Coronary artery (tissue), 2 donors: ENCODE results near the gene BAHD1.

ENCODE experiments used
- DNase-seq: peaks from one replicate; pipeline ENCODE4 v3.0.0-alpha.2; 2017; ENCODE audit warnings: low spot score
- H3K27ac ChIP-seq, 2 donors: fragments of 200-600 bp; sonication (generic); one replicate each; pipeline ENCODE4 v1.5.1; 2016 to 2019
- H3K4me3 ChIP-seq: fragments of 200-600 bp; sonication (generic); 2 replicates; pipeline ENCODE4 v1.5.1; 2016; ENCODE audit warnings: mild to moderate bottlenecking, moderate library complexity
- TF ChIP-seq, protein P1 (sequence below): fragments of 200-600 bp; sonication (generic); IDR thresholded peaks from one replicate; pipeline ENCODE4 v1.5.1; 2019; ENCODE audit warnings: antibody characterized with exemption

Gene BAHD1

DNA sequence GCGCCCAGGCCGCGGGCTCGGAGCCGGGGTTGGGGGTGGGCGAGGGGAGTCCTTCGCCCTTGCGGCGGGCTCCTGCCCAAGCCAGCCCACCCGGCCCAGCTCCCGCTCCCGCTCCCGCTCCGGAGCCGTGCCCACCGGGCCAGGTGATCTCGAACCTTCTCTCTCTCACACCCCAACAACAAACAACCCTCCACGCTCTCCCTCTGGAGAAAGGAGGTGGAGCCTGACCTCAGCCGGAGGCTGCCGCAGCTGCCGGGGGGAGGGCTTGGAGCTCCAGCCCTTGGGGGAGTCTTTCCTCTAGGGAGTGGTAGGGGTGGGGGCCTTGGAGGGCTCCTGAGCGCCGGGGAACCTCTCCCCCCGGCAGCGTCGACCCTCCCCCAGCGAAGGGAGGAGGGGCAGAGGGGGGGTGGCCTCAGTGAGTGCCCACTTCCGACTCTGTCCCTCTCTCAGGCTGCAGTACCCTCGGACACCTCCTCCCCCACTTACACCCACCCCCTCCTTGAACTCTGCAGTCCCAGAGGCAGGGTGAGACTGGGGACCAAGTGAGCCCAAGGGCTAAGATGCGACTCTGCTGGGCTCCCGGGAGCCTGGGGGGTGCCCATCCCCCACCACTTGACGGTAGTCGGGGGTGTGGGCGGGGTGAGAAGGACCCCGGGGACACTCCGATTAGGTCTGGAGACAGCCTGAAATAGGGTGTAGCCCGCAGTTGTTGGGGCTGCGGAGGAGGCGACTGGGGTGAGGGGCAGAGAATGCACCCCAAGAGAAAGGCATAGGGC lies 4.4 kb upstream of the BAHD1 start:
- H3K4me3 ChIP-seq, result peak overlapping the region; percentile 71
- TF ChIP-seq, protein P1, sequence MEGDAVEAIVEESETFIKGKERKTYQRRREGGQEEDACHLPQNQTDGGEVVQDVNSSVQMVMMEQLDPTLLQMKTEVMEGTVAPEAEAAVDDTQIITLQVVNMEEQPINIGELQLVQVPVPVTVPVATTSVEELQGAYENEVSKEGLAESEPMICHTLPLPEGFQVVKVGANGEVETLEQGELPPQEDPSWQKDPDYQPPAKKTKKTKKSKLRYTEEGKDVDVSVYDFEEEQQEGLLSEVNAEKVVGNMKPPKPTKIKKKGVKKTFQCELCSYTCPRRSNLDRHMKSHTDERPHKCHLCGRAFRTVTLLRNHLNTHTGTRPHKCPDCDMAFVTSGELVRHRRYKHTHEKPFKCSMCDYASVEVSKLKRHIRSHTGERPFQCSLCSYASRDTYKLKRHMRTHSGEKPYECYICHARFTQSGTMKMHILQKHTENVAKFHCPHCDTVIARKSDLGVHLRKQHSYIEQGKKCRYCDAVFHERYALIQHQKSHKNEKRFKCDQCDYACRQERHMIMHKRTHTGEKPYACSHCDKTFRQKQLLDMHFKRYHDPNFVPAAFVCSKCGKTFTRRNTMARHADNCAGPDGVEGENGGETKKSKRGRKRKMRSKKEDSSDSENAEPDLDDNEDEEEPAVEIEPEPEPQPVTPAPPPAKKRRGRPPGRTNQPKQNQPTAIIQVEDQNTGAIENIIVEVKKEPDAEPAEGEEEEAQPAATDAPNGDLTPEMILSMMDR, result no peak
- no peak for DNase-seq
- H3K27ac ChIP-seq, result no peak overlapping the region

DNA sequence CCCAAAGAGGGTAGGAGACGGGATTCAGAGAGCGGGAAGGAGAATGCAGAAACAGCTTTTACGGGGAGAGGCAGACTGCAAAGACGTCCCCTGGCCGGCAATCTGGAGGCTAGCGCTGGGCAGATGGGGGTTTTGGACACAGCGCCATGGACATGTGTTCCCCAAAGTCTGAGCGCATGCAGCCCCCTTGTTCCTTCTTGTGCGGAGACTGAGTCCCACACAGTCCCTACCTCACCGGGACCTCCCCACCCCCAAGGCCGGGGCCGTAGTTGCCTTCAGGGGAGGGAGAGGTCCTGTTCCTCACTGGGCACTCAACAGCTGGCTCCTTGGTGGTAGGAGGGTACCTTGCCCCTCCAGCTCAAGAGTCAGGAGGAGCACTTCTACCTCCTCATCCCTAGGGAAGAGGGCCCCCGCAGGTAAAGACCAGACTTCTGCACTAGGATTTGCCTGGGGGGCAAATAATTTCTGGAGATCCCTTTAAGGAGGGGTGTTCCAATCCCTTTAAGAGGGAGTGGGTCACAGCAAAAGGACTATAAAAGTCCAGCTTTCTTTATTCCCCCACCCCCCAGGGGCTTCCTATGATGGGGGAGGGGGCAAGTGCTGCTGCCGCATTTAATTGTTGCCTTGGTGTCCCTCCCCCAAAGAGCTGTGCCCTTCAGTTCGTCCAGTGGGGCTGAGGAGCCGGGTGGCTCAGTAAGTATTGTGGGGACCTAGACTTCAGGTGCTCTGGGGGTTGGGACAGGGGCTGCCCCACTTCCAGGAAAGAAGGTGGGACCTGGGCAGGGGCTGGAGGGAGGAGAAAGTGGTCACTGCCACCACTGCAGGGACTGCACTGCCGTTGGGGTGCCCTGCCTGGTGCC lies 3.6 kb upstream of the BAHD1 start:
- Histone ChIP-seq H3K27ac (no peak overlapping the region), H3K4me3 (peak overlapping the region; percentile 71)
- TF ChIP-seq, protein P1, result no peak
- no peak for DNase-seq

DNA sequence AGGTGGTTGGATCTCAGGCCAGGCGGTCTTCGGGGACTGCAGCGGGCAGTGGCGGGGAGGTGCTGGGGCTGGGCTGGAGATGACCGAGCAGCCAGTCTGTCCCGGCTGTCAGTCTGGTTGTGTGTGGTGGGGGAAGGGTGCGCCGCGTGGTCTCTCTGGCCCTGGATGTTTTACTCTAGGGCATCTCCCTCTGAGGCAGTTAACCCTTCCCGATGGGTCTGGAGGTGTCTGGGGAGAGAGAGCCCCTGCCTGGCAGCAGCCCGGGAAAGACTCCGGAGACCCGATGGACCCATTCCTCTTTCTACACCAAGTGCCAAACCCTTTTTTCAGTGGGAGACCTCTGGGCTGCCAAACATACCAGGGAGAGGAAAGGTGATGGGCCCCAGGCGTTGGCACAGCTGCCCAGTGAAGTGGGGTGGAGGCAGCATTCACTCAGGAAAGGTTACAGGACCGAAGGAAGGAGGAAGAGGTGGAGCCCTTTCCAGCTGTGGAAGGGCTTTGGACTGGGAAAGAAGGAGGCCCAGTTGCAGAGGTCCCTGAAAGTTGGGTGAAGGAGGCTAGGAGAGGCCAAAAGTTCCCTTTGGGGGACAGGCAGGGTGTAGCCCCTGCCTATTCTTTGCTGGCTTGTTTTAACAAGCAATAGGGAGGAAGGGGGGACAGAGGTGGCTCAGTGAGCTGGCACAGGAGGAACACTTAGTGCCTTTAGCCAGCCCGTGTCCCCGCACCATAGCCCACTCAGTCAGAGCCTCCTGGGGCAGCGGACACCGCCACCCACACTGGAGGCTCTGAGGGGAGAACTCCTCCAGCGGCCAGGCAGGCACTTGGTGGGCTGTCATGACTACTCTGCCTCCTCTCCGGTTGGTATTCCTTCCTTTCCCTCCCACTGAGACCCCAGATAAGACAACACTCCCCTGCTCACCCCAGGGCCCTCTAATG lies 2.7 kb upstream of the BAHD1 start:
- Histone ChIP-seq H3K4me3 (no peak overlapping the region), H3K27ac (no peak overlapping the region)
- TF ChIP-seq, protein P1, result no peak
- no peak for DNase-seq

DNA sequence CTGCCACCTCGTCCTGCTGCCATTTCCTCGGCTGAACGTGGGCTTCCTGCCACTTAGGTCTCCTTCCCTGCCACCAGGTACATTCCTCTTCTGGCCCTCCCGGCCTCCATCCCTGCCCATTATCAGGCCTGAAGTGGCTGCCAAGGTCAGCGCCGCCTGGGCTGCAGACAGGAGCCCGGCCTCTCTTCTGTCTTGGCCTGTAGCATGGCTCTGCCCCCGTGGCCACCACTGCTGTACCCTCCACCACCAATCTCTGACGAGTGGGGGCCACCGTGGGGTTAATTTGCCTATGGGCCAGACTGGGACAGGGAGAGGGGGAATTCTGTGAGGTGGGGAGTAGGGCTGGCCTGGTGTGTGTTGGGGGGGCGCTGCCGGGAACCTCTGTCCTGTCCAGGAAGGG lies 2.0 kb upstream of the BAHD1 start:
- H3K4me3 ChIP-seq, result no peak overlapping the region
- no peak overlapping the region for H3K27ac ChIP-seq
- TF ChIP-seq, protein P1, result no peak
- no peak for DNase-seq

DNA sequence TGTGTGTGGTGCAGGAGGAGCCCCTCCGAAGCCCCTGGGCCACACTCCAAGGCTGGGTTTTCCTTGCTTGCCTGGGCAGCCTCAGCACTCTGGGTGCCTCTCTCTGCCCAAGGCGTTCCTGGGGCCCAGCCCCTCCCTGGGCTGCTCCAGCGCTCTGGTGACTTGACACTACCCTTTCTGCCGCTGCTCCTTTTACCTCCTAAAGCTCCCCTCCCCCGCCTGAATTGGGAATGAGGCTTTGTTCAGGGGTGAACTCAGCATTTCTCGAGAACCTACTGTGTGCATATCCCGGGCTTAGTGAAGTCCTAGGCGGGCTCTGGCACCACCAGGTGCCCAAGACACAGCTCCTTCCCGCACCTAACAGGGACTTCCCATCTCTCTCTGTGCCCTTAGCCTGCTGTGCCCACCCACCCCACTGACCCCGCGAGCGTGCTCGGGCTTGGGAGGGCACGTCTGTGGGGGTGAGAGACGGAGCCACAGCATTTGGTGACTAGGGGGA lies 1.2 kb upstream of the BAHD1 start:
- H3K4me3 ChIP-seq, result peak overlapping the region; percentile 99
- no peak for DNase-seq
- no peak overlapping the region for H3K27ac ChIP-seq
- TF ChIP-seq, protein P1, result no peak

DNA sequence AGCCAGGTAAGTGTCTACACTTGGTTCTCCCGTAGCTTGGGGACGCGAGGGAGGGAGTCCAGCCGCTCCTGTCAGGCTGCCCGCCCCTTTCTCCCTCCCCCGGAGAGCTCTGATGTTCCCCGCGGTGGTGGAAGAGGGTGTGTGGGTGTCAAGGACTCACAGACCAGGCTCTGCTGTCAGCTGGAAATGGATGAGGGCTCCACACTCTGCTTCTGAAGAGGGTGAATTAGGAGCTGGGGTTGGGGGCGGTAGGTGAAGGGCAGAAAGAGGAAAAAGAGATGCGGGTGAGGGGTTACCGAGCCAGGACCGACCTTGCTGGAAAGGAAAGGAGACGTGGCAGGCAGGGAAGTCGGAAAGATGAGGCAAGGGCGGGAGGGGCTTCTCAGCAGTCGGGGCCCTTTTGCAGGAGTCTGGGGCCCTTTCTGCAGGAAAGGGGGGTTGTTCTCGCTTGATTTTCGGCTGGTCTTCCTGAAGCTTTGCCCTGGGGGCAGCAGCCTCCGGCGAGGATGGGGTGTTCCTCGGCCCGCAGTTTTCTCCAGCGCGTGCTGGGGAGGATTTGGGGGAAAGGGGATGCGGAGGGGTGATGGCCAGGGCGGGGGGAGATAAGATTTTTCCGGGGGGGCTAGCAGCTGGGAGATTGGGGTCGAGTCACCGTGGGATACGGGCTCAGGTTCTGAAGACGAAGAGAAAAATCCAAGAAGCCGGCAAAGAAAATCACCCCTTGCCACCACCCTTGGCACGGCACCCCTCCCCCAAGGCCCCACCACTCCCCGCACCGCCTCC lies 602 bp upstream of the BAHD1 start:
- DNase-seq, result no peak
- TF ChIP-seq, protein P1, result no peak
- Histone ChIP-seq H3K4me3 (peak overlapping the region; percentile 99), H3K27ac (peak overlapping the region in 1 of 2 donors; percentile 82)
